Testis (tissue), 5 donors: ENCODE measurements around the gene EHD2. TPM values are rescaled to one million over a fixed set of nuclear protein-coding genes. Genes with fewer than 3 reads are reported as not detected.
A peak's percentile ranks its signal among the peaks of the same experiment; 100 is the strongest.
"Not testable (repeated sequence)": the region's sequence is repeated elsewhere in the genome, so short reads cannot be mapped to it uniquely, and the experiment has no call there.

Source experiments
- DNase-seq: peaks from one replicate; pipeline ENCODE4 v3.0.0-alpha.2; 2019
- H3K27ac ChIP-seq, 2 donors: fragments of 200-600 bp; sonication (generic); one replicate each; pipeline ENCODE4 v1.5.1; 2019
- H3K27me3 ChIP-seq: fragments of 200-600 bp; sonication (generic); one replicate; pipeline ENCODE4 v1.5.1; 2019
- H3K36me3 ChIP-seq: fragments of 200-600 bp; sonication (generic); one replicate; pipeline ENCODE4 v1.5.1; 2017; ENCODE audit warnings: low read depth; ENCODE audit errors: missing control alignments
- H3K4me1 ChIP-seq: fragments of 200-600 bp; sonication (generic); one replicate; pipeline ENCODE4 v1.5.1; 2019
- H3K4me3 ChIP-seq, 2 donors: fragments of 200-600 bp; sonication (generic); one replicate each; pipeline ENCODE4 v1.5.1; 2017 to 2019
- H3K9me3 ChIP-seq: fragments of 200-600 bp; sonication (generic); one replicate; pipeline ENCODE4 v1.5.1; 2017
- POLR2A ChIP-seq: fragments of 450-650 bp; IDR thresholded peaks from one replicate; pipeline ENCODE4 v1.6.1; 2017; ENCODE audit warnings: antibody characterized with exemption, mild to moderate bottlenecking, moderate library complexity
- WGBS, 2 donors: methylation state at CpG; one replicate each; pipeline ENCODE4 v1.1.5; 2018; 5-methylcytosine and 5-hydroxymethylcytosine counted together
- intact Hi-C: fragments of 100-400 bp; cut with DNase I; formaldehyde crosslinking; loops from one replicate; pipeline ENCODE4 v1.15.1; 2023; ENCODE audit warnings: low total_unique reads
- long read RNA-seq, 2 donors: transcript quantifications; one replicate each; lab custom pipeline, GENCODE V29; 2026
- polyA plus RNA-seq: library from polyadenylated mRNA; stranded (reverse); fragments of 350-450 nt; fragmentation: Illumina TruSeq; extraction: RNeasy Lipid Tissue Mini Kit (QIAGEN cat#74804); gene quantifications from one replicate; pipeline ENCODE4 v1.2.3, GENCODE V29; 2014; ENCODE audit warnings: low read depth, low replicate concordance; ENCODE audit not compliant: insufficient read depth
- total RNA-seq, 2 donors: library from RNA; depleted of rRNA; stranded (reverse); fragments of >200 nt; gene quantifications; one replicate each; pipeline ENCODE4 v1.2.3, GENCODE V29; 2016
- TF ChIP-seq, protein P1 (sequence below), 3 experiments: fragments of 450-650 bp in 2 of 3; fragments of 200-600 bp in 1 of 3; sonication (generic) in 1 of 3; IDR thresholded peaks; one replicate each; pipeline ENCODE4 v1.5.1; 2016 to 2019; ENCODE audit warnings: antibody characterized with exemption in 3 of 3, mild to moderate bottlenecking in 2 of 3, moderate library complexity in 1 of 3

The EHD2 gene, protein sequence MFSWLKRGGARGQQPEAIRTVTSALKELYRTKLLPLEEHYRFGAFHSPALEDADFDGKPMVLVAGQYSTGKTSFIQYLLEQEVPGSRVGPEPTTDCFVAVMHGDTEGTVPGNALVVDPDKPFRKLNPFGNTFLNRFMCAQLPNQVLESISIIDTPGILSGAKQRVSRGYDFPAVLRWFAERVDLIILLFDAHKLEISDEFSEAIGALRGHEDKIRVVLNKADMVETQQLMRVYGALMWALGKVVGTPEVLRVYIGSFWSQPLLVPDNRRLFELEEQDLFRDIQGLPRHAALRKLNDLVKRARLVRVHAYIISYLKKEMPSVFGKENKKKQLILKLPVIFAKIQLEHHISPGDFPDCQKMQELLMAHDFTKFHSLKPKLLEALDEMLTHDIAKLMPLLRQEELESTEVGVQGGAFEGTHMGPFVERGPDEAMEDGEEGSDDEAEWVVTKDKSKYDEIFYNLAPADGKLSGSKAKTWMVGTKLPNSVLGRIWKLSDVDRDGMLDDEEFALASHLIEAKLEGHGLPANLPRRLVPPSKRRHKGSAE
- total RNA-seq (10 to 100 TPM; 26.8 to 33.9 TPM), polyA plus RNA-seq (37.0 TPM)
- long read RNA-seq, donor 1, transcript EHD2-201 (6 exons, 3,585 nt), result major isoform, 18 of 25 reads
- long read RNA-seq, donor 1, partial matches to known transcripts, result 7 of 25 reads
- long read RNA-seq, donor 1, other reads (novel, unspliced or antisense), result 0 of 25 reads
- long read RNA-seq, donor 2, transcript EHD2-201 (6 exons, 3,585 nt), result major isoform, 14 of 15 reads
- long read RNA-seq, donor 2, partial matches to known transcripts, result 0 of 15 reads
- long read RNA-seq, donor 2, other reads (novel, unspliced or antisense), result 0 of 15 reads

DNA sequence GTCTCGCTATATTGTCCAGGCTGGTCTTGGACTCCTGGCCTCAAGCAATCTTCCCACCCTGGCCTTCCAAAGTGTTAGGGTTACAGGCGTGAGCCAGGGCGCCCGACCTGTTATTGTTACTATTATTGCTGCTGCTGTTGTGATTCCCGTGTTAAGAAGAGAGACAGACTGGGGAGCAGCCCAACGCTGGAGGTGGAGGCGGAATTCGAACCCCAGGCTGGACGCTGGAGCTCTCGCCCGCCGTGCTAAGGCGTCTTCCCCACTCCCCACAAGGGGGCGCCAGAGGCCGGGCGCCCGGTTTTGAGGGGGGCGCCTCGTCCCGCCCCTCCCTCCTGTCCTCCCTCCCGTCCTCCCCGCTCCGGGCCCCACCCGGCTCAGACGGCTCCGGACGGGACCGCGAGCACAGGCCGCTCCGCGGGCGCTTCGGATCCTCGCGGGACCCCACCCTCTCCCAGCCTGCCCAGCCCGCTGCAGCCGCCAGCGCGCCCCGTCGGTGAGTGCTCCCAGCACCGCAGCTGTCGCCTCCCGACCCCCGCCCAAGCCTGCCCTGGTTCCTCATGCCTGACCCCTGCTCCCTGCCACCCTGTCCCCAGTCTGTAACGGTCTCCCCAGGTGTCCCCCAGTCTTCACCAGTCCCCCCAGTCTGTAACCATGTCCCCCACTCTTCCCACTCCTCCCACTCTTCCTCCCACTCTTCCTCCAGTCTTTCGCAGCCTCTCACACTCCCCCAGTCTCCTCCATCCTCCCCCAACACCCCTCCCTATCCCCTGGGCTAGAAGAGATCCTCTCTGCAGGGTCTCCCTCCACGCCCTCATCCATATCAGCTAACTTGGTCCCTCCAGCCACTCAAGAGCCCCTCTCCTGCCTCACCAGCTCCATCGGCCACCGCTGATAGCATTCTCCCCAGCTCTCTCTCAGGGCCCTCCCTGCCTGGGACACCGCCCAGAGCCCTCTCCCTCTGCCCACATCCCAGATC lies at the start of gene EHD2:
Gene EHD2 (plus strand): TSS at position 377 of the 976 bp plus-strand sequence. CDS start 3,191 bp downstream, outside the sequence.
- H3K27me3 ChIP-seq, result no peaks in the 10 kb centered on the region
- no peaks in the 10 kb centered on the region for H3K9me3 ChIP-seq
- intact Hi-C loops, result loop anchor here (10.0 kb wide), 1 partner anchor 71 kb away; no protein-coding TSS in a partner anchor
- peak; percentile 56 for DNase-seq
- H3K36me3 ChIP-seq, result no peaks in the 10 kb centered on the region
- H3K4me1 ChIP-seq, result peaks cover 17% of the 10 kb centered on the region
- peak within 1 kb of the TSS; percentile 60 to 88 for H3K27ac ChIP-seq
- no peak for TF ChIP-seq POLR2A
- TF ChIP-seq, protein P1, sequence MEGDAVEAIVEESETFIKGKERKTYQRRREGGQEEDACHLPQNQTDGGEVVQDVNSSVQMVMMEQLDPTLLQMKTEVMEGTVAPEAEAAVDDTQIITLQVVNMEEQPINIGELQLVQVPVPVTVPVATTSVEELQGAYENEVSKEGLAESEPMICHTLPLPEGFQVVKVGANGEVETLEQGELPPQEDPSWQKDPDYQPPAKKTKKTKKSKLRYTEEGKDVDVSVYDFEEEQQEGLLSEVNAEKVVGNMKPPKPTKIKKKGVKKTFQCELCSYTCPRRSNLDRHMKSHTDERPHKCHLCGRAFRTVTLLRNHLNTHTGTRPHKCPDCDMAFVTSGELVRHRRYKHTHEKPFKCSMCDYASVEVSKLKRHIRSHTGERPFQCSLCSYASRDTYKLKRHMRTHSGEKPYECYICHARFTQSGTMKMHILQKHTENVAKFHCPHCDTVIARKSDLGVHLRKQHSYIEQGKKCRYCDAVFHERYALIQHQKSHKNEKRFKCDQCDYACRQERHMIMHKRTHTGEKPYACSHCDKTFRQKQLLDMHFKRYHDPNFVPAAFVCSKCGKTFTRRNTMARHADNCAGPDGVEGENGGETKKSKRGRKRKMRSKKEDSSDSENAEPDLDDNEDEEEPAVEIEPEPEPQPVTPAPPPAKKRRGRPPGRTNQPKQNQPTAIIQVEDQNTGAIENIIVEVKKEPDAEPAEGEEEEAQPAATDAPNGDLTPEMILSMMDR (IDR thresholded peaks at IDR 0.05), result peak; percentile 90 to 94 (median 93)
- 7 to 14% methylated on average over 24 to 51 of the region's 52 CpGs for WGBS, 2 donors
- peak within 1 kb of the TSS; percentile 68 to 72 for H3K4me3 ChIP-seq

DNA sequence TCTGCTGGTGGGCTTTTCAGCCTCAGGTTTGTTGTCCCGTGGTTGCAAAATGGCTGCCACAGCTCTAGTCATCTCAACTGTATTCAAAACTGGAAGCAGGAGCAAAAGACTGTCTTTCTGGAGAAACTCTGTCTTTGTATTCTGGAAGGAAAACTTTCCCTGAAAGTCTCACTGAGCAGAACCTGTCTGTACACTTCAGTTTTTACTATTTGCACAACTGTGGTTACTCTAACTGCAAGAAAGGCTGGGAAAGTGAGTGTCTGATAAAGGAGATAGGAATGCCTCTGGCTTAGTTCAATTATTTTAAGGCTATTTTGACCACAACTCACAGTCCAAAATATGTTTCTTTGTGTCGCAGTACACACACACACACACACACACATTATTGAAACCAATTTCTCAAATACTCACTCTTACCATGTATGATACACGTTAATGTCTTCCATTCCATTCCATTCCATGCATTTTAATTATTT lies 49.7 kb upstream of the EHD2 start:
- no peak overlapping the region for H3K4me3 ChIP-seq
- intact Hi-C loops, result no loop called here
- DNase-seq, result no peak
- no peaks in the 10 kb centered on the region for H3K36me3 ChIP-seq
- H3K9me3 ChIP-seq, result no peaks in the 10 kb centered on the region
- H3K27me3 ChIP-seq, result no peaks in the 10 kb centered on the region
- H3K27ac ChIP-seq, result peak overlapping the region; percentile 69 to 91
- TF ChIP-seq, protein P1 (IDR thresholded peaks at IDR 0.05), result no peak
- TF ChIP-seq POLR2A, result no peak
- H3K4me1 ChIP-seq, result peaks cover 19% of the 10 kb centered on the region
- WGBS, 2 donors, result 69 to 72% methylated on average over 3 of the region's 3 CpGs

DNA sequence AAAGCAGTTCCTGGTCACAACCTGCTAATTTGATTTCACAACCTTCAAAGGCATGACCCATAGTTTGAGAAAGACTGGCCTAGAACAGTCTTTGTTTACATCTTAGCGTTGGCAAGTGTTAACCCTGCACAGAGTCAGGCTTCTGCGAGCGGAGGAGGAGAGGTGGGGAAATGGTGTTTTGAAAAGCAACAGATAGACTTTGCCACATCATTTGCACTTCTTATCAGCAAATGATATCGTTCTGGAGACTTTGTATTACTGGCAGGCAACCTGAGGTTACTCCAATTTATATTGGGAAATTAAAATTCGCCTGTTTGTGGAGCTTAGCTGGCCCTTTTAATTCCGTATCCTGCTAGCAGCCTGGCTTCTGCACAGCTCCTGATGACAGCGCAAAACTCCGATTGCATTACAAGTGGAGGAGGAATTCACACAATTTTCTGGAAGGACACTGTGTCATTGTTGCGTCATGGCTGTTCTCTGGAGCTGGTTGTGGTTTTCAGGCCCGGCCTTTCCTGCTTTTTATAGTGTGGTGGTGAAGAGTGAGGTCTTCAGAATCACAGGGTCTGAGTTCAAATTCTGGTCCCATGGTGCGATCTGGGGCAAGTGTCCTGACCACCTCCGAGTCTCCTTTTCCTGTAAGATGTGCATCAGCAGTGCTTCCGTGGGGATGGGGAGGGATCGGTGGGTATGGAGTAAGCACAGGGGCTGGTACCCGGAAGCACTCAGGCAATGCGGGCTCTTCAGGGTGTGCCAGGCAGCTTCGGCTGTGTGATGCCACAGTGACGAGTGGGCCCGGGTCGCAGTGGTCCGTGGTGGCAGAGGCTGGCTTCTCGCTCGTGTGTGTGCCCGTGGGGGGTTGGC lies 49.1 kb upstream of the EHD2 start:
- Histone ChIP-seq H3K36me3 (no peaks in the 10 kb centered on the region), H3K27ac (peak overlapping the region; percentile 69 to 91), H3K4me3 (no peak overlapping the region), H3K27me3 (no peaks in the 10 kb centered on the region), H3K9me3 (no peaks in the 10 kb centered on the region), H3K4me1 (peaks cover 19% of the 10 kb centered on the region)
- TF ChIP-seq, protein P1 (IDR thresholded peaks at IDR 0.05), result no peak
- no peak for TF ChIP-seq POLR2A
- DNase-seq, result peak; percentile 91
- intact Hi-C loops, result no loop called here
- 40 to 64% methylated on average over 12 to 24 of the region's 24 CpGs for WGBS, 2 donors

DNA sequence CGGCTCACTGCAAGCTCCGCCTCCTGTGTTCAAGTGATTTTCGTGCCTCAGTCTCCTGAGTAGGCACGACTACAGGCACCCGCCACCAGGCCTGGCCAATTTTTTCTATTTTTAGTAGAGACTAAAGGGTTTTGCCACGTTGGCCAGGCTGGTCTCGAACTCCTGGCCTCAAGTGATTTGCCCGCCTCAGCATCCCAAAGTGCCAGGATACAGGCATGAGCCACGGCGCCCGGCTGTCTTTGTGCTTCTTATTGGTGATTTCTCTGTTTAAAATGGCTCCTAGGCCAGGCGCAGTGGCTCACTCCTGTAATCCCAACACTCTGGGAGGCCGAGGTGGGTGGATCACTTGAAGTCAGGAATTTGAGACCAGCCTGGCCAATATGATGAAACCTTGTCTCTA lies 44.7 kb upstream of the EHD2 start:
- DNase-seq, H3K27me3 ChIP-seq, H3K4me3 ChIP-seq, H3K36me3 ChIP-seq, intact Hi-C loops, H3K9me3 ChIP-seq, H3K27ac ChIP-seq: not testable (repeated sequence)
- WGBS, 2 donors, result 91% methylated on average over 13 of the region's 13 CpGs
- peaks cover 16% of the 10 kb centered on the region for H3K4me1 ChIP-seq
